Neural cell (in vitro differentiated cells): Measurements from ENCODE around the gene SPOCK3. TPM values are rescaled to one million over a fixed set of nuclear protein-coding genes. Genes with fewer than 3 reads are reported as not detected.
"Not testable (repeated sequence)": the region's sequence is repeated elsewhere in the genome, so short reads cannot be mapped to it uniquely, and the experiment has no call there.

Experiments
- H2AFZ ChIP-seq: fragments of 200-600, 300-800 bp; sonication (generic), shearing (Covaris generic); 2 replicates; pipeline ENCODE4 v1.6.0; 2014; ENCODE audit warnings: low read depth, mild to moderate bottlenecking, antibody characterized with exemption, low read length, moderate library complexity
- H3F3A ChIP-seq: fragments of 200-600 bp; shearing (Covaris generic); 2 replicates; pipeline ENCODE4 v1.6.1; 2016; ENCODE audit warnings: mild to moderate bottlenecking, moderate library complexity, mixed read lengths, antibody characterized with exemption, low read length; ENCODE audit not compliant: insufficient read depth, poor library complexity, severe bottlenecking
- H3K27ac ChIP-seq: fragments of 200-600, 300-800 bp; sonication (generic), shearing (Covaris generic); 2 replicates; pipeline ENCODE4 v1.5.1; 2014; ENCODE audit warnings: mild to moderate bottlenecking, low read length, moderate library complexity
- H3K27me3 ChIP-seq: fragments of 300-800, 200-600 bp; sonication (generic), shearing (Covaris generic); 2 replicates; pipeline ENCODE4 v1.6.0; 2014; ENCODE audit warnings: mild to moderate bottlenecking, low read depth, low read length, moderate library complexity; ENCODE audit not compliant: insufficient read depth
- H3K36me3 ChIP-seq: fragments of 300-800, 200-600 bp; sonication (generic), shearing (Covaris generic); 2 replicates; pipeline ENCODE4 v1.5.1; 2014; ENCODE audit warnings: mild to moderate bottlenecking, antibody characterized with exemption, low read length, moderate library complexity; ENCODE audit not compliant: insufficient read depth
- H3K4me2 ChIP-seq: fragments of 300-800, 200-600 bp; sonication (generic), shearing (Covaris generic); 2 replicates; pipeline ENCODE4 v1.6.0; 2014; ENCODE audit warnings: mild to moderate bottlenecking, low read length
- H3K4me3 ChIP-seq: fragments of 300-800, 200-600 bp; sonication (generic), shearing (Covaris generic); 2 replicates; pipeline ENCODE4 v1.5.1; 2014; ENCODE audit warnings: mild to moderate bottlenecking, low read length, moderate library complexity
- H3K79me2 ChIP-seq: fragments of 200-600 bp; shearing (Covaris generic); replicated peaks from 2 replicates; pipeline ENCODE4 v1.6.0; 2014; ENCODE audit warnings: mild to moderate bottlenecking, low read length, moderate library complexity; ENCODE audit not compliant: insufficient read depth
- H3K9ac ChIP-seq: fragments of 300-800, 200-600 bp; sonication (generic), shearing (Covaris generic); 2 replicates; pipeline ENCODE4 v1.6.1; 2016; ENCODE audit warnings: mild to moderate bottlenecking, low read length, mixed read lengths
- H3K9me2 ChIP-seq: fragments of 200-600 bp; shearing (Covaris generic); 2 replicates; pipeline ENCODE4 v1.6.1; 2016; ENCODE audit warnings: mild to moderate bottlenecking, low read length, mixed read lengths; ENCODE audit not compliant: insufficient read depth
- H3K9me3 ChIP-seq: fragments of 200-600, 300-800 bp; sonication (generic), shearing (Covaris generic); 2 replicates; pipeline ENCODE4 v1.6.1; 2016; ENCODE audit warnings: mild to moderate bottlenecking, mixed run types, low read length, moderate library complexity, mixed read lengths
- H4K20me1 ChIP-seq: fragments of 200-600 bp; shearing (Covaris generic); 2 replicates; pipeline ENCODE4 v1.6.1; 2016; ENCODE audit warnings: mild to moderate bottlenecking, mixed run types; ENCODE audit not compliant: insufficient read depth
- CTCF ChIP-seq: fragments of 450-650 bp; IDR thresholded peaks from 2 replicates; pipeline ENCODE4 v1.5.1; 2014; ENCODE audit warnings: antibody characterized with exemption, mild to moderate bottlenecking, moderate library complexity; ENCODE audit not compliant: poor library complexity, severe bottlenecking
- EP300 ChIP-seq: fragments of 450-650 bp; conservative IDR thresholded peaks from 2 replicates; pipeline ENCODE4 v1.6.1; 2014; ENCODE audit warnings: antibody characterized with exemption, mild to moderate bottlenecking, moderate library complexity; ENCODE audit not compliant: poor library complexity, severe bottlenecking
- EZH2 ChIP-seq: fragments of 200-600, 300-800 bp; shearing (Covaris generic), sonication (generic); IDR thresholded peaks from 2 replicates; pipeline ENCODE4 v1.6.1; 2014; ENCODE audit warnings: antibody characterized with exemption, low read length, borderline replicate concordance, mild to moderate bottlenecking; ENCODE audit not compliant: insufficient read depth, poor library complexity, severe bottlenecking
- MXI1 ChIP-seq: fragments of 450-650 bp; conservative IDR thresholded peaks from 2 replicates; pipeline ENCODE4 v1.6.1; 2014; ENCODE audit warnings: antibody characterized with exemption, mild to moderate bottlenecking; ENCODE audit not compliant: poor library complexity, severe bottlenecking
- POLR2AphosphoS5 ChIP-seq: IDR thresholded peaks from 2 replicates; pipeline ENCODE4 v1.6.1; 2012
- RAD21 ChIP-seq: fragments of 450-650 bp; conservative IDR thresholded peaks from 2 replicates; pipeline ENCODE4 v1.6.1; 2014; ENCODE audit warnings: antibody characterized with exemption, mild to moderate bottlenecking, moderate library complexity
- REST ChIP-seq: IDR thresholded peaks from 2 replicates; pipeline ENCODE4 v1.6.1; 2012; ENCODE audit warnings: borderline replicate concordance
- SMC3 ChIP-seq: fragments of 450-650 bp; conservative IDR thresholded peaks from 2 replicates; pipeline ENCODE4 v1.6.1; 2014; ENCODE audit warnings: antibody characterized with exemption, mild to moderate bottlenecking, moderate library complexity; ENCODE audit not compliant: poor library complexity
- TAF1 ChIP-seq: IDR thresholded peaks from 2 replicates; pipeline ENCODE4 v1.6.1; 2012; ENCODE audit warnings: low read depth
- polyA minus RNA-seq: library from RNA; depleted of rRNA, polyadenylated mRNA; stranded (reverse); fragments of >200 nt; gene quantifications from 2 replicates; pipeline ENCODE4 v1.2.3, GENCODE V29; 2014
- polyA plus RNA-seq: library from polyadenylated mRNA; depleted of rRNA; stranded (reverse); fragments of >200 nt; gene quantifications from 2 replicates; pipeline ENCODE4 v1.2.3, GENCODE V29; 2014

SPOCK3 gene
- polyA plus RNA-seq, result 7.7 and 7.9 TPM in 2 replicates
- polyA minus RNA-seq, result 7.2 and 10.5 TPM in 2 replicates

GRCh38 chr4:167234316-167234881 is at the start of gene SPOCK3:
SPOCK3 (minus strand) TSS chr4:167234494.
- H3K79me2 ChIP-seq, result no peaks in the 10 kb centered on the region
- H3K4me3 ChIP-seq, result peak within 1 kb of the TSS; percentile 77
- H3K9ac ChIP-seq, result peak within 1 kb of the TSS; percentile 67
- peak within 1 kb of the TSS; percentile 13 for H3K27ac ChIP-seq
- no peaks in the 10 kb centered on the region for H4K20me1 ChIP-seq
- H3K9me2 ChIP-seq, result no peaks in the 10 kb centered on the region
- H3K36me3 ChIP-seq, result no peaks in the 10 kb centered on the region
- H3K9me3 ChIP-seq, result no peaks in the 10 kb centered on the region
- peak within 1 kb of the TSS; percentile 75 for H3K4me2 ChIP-seq
- H3F3A ChIP-seq, result no peaks in the 10 kb centered on the region
- peak within 1 kb of the TSS; percentile 52 for H2AFZ ChIP-seq
- no peak for TF ChIP-seq EZH2
- peak; percentile 48 for TF ChIP-seq SMC3
- no peak for TF ChIP-seq REST
- peak; percentile 55 for TF ChIP-seq TAF1
- no peak for TF ChIP-seq CTCF
- peak; percentile 47 for TF ChIP-seq RAD21
- TF ChIP-seq EP300, result peak; percentile 21
- TF ChIP-seq POLR2AphosphoS5, result peak; percentile 59
- peak; percentile 60 for TF ChIP-seq MXI1
- H3K27me3 ChIP-seq, result peaks cover 28% of the 10 kb centered on the region

GRCh38 chr4:167282171-167282864 is 48.0 kb upstream of the SPOCK3 start:
- Histone ChIP-seq H3K9me3 (no peaks in the 10 kb centered on the region), H3K4me2 (no peak overlapping the region), H3F3A (no peaks in the 10 kb centered on the region), H2AFZ (no peak overlapping the region), H3K79me2 (no peaks in the 10 kb centered on the region), H3K4me3 (no peak overlapping the region), H3K27ac (no peak overlapping the region), H3K36me3 (no peaks in the 10 kb centered on the region), H3K27me3 (no peaks in the 10 kb centered on the region), H4K20me1 (no peaks in the 10 kb centered on the region), H3K9ac (no peak overlapping the region), H3K9me2 (no peaks in the 10 kb centered on the region)
- no peak for TF ChIP-seq EZH2
- no peak for TF ChIP-seq REST
- TF ChIP-seq RAD21, result no peak
- no peak for TF ChIP-seq EP300
- no peak for TF ChIP-seq POLR2AphosphoS5
- no peak for TF ChIP-seq MXI1
- TF ChIP-seq SMC3, result no peak
- TF ChIP-seq TAF1, result no peak
- no peak for TF ChIP-seq CTCF

- not testable (repeated sequence) for H3K4me2 ChIP-seq, H3K27me3 ChIP-seq, H3K9me3 ChIP-seq, H3K9me2 ChIP-seq, H3K36me3 ChIP-seq, H2AFZ ChIP-seq, H3K4me3 ChIP-seq, H3F3A ChIP-seq, H4K20me1 ChIP-seq, H3K79me2 ChIP-seq, H3K27ac ChIP-seq, H3K9ac ChIP-seq
Observed at GRCh38 chr4:167281545-167281944, 47.3 kb upstream of the SPOCK3 start.
